Activated T-helper 17 cell treated with anti-CD3 and anti-CD28 coated beads, Interleukin-2, amount 50 U/mL, for 72 hours (primary cell): ENCODE measurements around the gene FEZF2. TPM values are rescaled to one million over a fixed set of nuclear protein-coding genes. Genes with fewer than 3 reads are reported as not detected.

Experiments
- ATAC-seq: fragments of 150-1000 bp; cut with Tn5 transposase; replicated peaks from 2 replicates; pipeline ENCODE4 v1.10.0; 2021; ENCODE audit warnings: mild to moderate bottlenecking, moderate library complexity
- H3K27ac Mint-ChIP-seq: one replicate; pipeline ENCODE4 v1.8.0; 2022; ENCODE audit warnings: mixed read lengths
- H3K27me3 Mint-ChIP-seq: one replicate; pipeline ENCODE4 v1.8.0; 2022; ENCODE audit warnings: mixed read lengths
- H3K36me3 Mint-ChIP-seq: one replicate; pipeline ENCODE4 v1.8.0; 2022; ENCODE audit warnings: low read depth, mild to moderate bottlenecking, mixed read lengths
- H3K4me1 Mint-ChIP-seq: one replicate; pipeline ENCODE4 v1.8.0; 2022; ENCODE audit warnings: mixed read lengths
- H3K4me3 Mint-ChIP-seq: one replicate; pipeline ENCODE4 v1.8.0; 2022; ENCODE audit warnings: mild to moderate bottlenecking, mixed read lengths
- H3K9me3 Mint-ChIP-seq: one replicate; pipeline ENCODE4 v1.8.0; 2022; ENCODE audit warnings: mixed read lengths
- total RNA-seq, 2 donors: library from RNA; stranded (reverse); gene quantifications; one replicate each; pipeline ENCODE4 v1.2.3, GENCODE V29; 2022

The FEZF2 gene
- total RNA-seq, 2 donors from 2014 or later = not detected

DNA sequence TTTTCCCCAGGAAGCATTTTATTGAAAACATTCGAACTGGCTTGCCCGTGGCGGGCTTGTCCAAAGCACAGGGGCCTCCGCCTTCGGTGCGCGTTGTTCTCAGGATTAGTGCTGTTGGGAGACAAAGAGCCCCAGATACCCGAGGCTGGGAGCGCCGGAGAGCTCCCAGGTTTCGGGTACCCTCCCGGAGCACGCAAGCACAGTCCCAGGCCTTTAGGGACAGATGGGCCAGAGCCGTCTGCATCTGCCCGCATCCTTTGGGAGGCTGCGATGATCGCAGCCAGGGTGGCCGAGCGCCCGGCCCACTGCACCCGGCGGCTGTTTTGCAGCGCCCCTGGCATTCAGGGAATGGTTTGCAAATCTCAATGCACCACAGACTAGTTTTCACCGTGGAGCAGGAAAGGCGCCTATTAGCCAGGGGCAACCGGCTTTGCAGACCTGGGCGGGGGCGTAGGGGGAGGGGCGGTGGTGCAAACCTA lies 5.0 kb upstream of the FEZF2 start:
- Mint-ChIP-seq H3K4me1 (no peaks in the 10 kb centered on the region), H3K4me3 (no peak overlapping the region), H3K9me3 (no peaks in the 10 kb centered on the region), H3K27ac (no peak overlapping the region), H3K36me3 (no peaks in the 10 kb centered on the region), H3K27me3 (peaks cover 70% of the 10 kb centered on the region)
- no peak for ATAC-seq

DNA sequence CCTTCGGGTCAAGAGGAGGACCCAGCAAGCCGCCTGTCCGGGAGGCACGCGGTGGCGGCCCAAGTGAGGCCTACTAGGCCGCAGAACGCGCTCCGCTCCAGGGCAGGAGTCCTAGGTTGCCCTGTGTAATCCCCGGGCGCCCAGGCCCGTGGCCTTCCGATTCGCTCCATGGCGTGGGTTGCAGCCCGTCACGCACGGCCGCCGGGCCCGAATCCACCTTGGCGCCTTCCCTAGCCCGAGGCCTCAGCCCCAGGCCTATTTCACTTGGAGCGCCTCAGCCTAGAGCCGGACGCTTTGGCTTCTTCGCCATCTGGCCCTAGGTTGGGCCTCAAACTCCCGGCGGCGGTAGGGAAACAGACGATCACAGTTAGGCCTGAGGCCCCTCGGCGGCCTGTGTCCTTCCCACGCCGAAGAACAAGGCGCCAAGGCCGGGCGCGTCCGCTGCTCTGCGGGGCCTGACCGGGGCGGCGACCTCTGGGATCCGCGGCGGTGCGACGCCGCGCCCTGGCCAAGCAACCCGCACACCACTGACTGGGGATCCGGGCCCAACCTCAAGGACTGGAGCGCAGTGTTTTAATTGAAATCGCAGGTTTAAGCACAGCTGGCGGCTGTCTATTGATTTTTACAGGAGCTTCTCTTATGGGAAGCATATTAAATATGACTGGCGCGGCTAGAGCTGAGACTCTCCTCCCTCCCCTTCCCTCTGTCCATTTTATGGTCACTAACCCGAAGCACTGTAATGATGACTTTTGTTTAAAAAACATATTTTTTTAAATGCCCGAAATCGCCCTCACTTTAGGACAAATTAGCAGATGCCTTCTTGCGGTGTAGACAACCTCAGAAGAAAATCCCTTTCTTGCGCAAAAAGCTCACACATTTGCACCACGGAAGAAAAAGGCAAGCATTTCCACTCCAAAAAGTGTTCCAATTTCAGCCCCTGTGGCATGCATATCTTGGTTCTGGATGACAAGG lies 3.8 kb upstream of the FEZF2 start:
- no peaks in the 10 kb centered on the region for H3K4me1 Mint-ChIP-seq
- peaks cover 70% of the 10 kb centered on the region for H3K27me3 Mint-ChIP-seq
- no peak overlapping the region for H3K4me3 Mint-ChIP-seq
- H3K36me3 Mint-ChIP-seq = no peaks in the 10 kb centered on the region
- H3K27ac Mint-ChIP-seq = no peak overlapping the region
- no peak for ATAC-seq
- H3K9me3 Mint-ChIP-seq = no peaks in the 10 kb centered on the region

DNA sequence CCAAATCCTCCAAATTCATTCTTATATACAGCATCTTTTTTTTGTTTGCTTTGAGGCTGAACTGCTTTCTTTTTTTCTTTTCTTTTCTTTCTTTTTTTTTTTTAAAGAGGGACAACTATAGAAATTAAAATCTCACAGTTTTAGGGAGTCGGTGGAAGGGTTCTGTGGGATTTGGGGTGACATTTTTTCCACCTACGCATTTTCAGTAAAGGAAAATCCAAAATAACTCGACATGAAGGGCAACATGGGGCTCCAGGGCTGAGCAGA lies 3.0 kb upstream of the FEZF2 start:
- Mint-ChIP-seq H3K27me3 (peaks cover 64% of the 10 kb centered on the region), H3K9me3 (no peaks in the 10 kb centered on the region), H3K36me3 (no peaks in the 10 kb centered on the region), H3K4me1 (no peaks in the 10 kb centered on the region), H3K4me3 (no peak overlapping the region), H3K27ac (no peak overlapping the region)
- no peak for ATAC-seq

DNA sequence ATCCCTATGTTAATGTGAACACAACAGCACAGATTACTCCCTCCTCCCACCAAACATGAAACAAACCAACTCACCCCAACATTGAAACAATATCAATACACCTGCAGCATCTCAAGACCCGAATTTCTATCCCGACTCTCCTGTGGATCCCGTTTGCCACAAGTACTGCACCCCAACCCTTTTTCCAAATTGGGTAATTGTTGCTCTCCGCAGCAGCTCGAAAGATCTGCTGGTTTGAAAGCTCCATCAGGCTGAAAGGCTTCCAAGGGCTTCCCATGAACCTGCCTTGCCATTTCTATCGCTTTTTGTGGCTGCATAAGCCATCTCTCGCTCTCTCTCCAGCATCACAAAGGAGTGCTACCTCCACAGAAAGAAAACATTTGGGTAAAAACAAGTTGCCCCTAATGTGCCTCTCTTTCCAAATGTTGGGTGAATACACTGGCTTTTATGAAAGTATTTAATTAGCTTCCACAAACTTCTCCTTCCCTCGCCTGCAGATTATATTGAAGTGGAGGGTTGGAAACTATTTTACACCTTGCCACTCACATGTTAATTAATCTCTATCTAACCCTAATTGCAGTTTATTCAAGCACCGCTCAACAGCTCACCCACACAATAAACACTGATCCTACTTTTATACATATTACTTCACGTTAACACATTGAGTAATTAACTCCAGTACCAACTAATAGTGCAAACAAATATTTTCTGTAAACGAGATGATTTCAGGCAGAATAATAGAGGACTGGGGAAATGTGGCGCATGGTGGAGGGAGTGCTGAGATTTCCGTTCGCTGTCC lies 2.5 kb upstream of the FEZF2 start:
- no peak for ATAC-seq
- Mint-ChIP-seq H3K9me3 (no peaks in the 10 kb centered on the region), H3K27ac (no peak overlapping the region), H3K4me3 (no peak overlapping the region), H3K36me3 (no peaks in the 10 kb centered on the region), H3K4me1 (no peaks in the 10 kb centered on the region), H3K27me3 (peaks cover 64% of the 10 kb centered on the region)

DNA sequence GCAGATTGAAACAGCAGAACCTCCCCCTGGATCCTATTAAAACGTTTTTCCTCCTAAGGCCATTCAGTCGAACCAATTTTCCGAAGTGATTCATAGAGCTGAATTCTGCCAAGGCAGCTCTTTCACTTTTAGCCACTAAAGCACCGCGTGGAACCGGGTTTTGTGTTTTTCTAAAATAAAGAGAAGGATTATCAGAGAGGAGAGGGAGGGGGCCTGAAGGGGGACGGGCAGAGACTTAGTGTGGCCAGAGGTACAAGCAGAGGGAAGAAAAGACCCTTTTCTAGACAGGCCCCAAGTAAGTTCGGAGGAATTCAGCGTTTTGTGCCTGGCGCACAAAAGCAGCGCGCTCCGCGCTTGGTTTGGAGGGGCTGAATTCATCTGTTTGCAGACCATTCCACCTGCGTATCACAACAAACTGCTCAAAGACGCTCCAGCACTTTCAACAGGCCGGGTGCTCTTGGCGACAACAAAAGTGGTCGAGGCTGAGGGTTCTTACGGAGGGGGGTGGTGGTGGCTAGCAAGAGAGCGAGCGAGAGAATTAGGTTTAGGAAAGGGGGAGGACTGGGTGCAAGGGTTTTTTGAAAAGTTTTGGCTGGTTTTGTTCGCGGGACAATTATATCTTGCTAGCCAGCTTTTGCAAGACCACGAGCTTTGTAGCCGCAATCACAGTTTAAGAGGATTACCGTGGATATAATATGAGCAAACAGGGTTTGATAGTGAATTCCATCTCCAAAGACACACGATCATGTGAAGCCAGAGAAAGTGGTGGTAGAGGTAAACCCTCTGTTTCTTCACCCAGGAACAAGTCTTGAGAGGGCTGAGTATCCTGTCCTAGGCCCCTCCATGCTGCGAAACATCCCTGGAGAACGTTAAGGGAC lies 1.2 kb upstream of the FEZF2 start:
- H3K4me3 Mint-ChIP-seq = no peak overlapping the region
- no peak overlapping the region for H3K27ac Mint-ChIP-seq
- H3K4me1 Mint-ChIP-seq = no peaks in the 10 kb centered on the region
- no peaks in the 10 kb centered on the region for H3K9me3 Mint-ChIP-seq
- H3K36me3 Mint-ChIP-seq = no peaks in the 10 kb centered on the region
- ATAC-seq = no peak
- H3K27me3 Mint-ChIP-seq = peaks cover 64% of the 10 kb centered on the region

DNA sequence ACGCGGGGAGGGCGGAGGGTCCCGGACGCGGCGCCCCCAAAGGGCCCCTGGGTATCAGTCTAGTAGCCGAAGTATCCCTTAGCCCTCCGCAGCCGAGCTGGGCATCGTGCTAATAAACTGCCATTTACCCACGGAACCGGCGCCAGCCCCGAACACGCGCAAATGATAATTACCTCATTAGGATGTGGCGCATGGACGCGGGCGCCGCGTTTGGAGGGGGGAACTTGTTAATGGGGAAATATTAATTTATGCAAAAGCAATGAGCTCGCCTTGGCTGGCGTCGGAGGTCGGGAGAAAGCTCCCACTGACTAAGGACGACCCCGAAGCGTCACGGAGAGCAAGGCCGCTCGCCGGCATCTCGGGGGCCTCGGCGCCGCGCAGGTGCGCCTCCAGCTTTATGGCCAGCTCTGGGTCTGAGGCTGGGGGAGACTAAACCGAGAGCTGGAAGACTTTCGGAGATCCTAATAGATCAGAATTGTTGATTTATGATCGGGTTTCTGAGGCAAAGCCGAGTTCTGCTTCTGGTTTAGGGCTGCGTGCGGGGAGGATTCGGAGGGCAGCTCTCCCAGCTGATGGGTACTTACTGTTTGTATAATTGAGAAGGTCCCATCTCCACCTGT lies 474 bp upstream of the FEZF2 start:
- Mint-ChIP-seq H3K9me3 (no peaks in the 10 kb centered on the region), H3K27ac (no peak overlapping the region), H3K36me3 (no peaks in the 10 kb centered on the region)

DNA sequence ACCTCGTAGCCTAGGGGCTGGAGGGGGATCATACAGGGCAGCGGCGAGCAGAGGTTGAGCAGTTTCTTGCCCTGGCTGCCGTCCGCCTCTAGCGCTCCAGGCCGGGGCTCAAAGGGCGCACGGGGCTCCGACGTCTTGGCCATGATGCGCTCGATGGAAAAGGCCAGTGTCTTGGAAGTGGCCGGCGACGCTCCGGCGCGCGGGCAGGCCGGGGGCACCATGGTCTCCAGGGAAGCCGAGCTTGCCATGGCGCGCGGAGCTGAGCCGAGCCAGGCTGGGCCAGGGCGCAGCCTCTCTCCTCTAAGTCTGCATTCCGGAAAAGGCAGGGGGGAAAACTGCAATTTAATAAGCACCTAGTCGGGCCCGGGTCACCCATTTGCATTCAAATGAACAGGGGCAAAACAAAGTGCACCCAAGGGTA lies 719 bp downstream of the FEZF2 start:
- Mint-ChIP-seq H3K4me1 (no peaks in the 10 kb centered on the region), H3K36me3 (no peaks in the 10 kb centered on the region), H3K27me3 (peaks cover 65% of the 10 kb centered on the region), H3K4me3 (no peak overlapping the region), H3K27ac (no peak overlapping the region), H3K9me3 (no peaks in the 10 kb centered on the region)
- no peak for ATAC-seq

More for the DNA sequence above, 474 bp upstream of the FEZF2 start:
- no peaks in the 10 kb centered on the region for H3K4me1 Mint-ChIP-seq
- no peak for ATAC-seq
- H3K4me3 Mint-ChIP-seq = no peak overlapping the region
- peaks cover 61% of the 10 kb centered on the region for H3K27me3 Mint-ChIP-seq

DNA sequence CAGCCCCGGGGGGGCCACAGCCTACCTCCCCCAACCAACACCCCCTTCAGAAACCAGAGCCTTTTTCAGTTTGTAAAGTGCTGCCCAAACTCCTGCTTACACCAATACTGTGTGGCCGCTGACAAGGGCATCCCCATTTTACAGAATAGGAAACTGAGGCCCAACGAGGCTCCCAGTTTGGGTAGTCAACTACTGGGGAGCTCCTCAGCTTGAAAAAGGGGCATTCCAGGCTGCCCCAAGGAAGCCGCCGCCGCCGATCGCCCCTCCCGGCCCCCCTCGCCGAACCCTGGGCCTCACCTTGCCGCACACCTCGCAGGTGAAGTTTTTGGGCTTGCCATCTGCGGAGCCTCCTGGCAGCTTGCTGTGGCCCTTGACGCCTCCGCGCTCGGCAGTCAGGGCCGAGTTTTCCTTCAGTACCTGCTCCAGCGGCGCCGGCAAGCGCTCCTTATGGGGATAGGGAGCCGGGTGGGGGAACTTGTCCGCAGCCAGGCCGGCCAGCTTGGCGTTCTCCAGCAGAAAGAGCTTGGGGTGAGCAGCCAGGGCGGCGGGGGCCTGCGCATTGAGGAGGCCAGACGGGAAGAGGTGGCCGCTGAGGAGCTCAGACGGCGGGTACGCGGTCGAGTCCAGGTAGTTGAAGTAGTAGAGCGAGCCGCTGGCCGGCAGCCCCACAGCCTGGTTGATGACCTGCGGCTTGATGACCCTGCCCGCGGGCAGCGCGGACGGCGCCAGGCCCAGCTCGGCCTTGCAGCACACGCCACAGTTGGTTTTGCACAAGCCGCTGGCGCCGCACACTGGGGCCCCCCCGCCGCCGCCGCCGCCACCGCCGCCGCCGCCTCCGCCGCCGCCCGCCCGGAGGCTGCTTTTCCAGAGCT lies 1.4 kb downstream of the FEZF2 start:
- Mint-ChIP-seq H3K4me1 (no peaks in the 10 kb centered on the region), H3K4me3 (no peak overlapping the region), H3K27ac (no peak overlapping the region), H3K9me3 (no peaks in the 10 kb centered on the region), H3K36me3 (no peaks in the 10 kb centered on the region), H3K27me3 (peaks cover 69% of the 10 kb centered on the region)
- ATAC-seq = no peak

DNA sequence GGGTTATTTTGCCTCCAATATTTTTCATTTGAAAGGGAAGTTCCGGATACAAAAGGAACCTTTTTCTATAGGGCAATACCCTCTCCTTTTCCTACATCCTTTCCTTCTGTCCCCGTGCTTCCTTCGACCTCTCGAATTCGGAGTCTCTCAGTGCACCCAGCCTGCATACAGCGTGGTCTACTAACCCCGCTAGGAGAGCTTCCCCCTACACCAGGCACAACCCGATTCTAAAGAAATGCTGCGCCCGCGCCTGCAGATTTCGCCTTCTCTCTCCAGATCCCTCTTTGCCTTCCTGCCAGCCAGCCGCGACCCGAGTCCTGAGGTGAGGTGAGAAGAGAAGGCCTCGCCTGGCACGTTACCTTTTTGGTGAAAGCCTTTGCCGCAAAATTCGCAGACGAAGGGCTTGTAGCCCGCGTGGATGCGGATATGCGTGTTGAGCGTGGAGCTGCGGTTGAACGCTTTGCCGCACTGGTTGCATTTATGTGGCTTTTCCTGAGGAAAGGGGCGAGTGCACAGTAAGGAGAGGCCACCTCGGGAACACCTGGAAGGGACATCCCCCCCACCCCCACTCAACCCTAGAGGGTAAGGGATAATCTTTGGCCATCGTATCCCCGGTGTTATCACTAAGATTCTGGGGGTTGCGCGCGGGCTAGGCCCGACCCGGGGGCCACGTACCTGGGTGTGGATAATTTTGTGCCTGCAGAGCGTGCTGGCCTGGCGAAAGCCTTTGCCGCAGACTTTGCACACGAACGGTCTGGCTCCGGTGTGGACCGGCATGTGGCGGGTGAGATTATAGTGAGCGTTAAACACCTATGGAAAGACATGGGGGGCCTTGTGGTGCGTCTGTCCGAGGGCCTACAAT lies 2.3 kb downstream of the FEZF2 start:
- H3K36me3 Mint-ChIP-seq = no peaks in the 10 kb centered on the region
- ATAC-seq = no peak
- H3K9me3 Mint-ChIP-seq = no peaks in the 10 kb centered on the region
- H3K4me3 Mint-ChIP-seq = no peak overlapping the region
- H3K4me1 Mint-ChIP-seq = no peaks in the 10 kb centered on the region
- no peak overlapping the region for H3K27ac Mint-ChIP-seq
- H3K27me3 Mint-ChIP-seq = peaks cover 70% of the 10 kb centered on the region

DNA sequence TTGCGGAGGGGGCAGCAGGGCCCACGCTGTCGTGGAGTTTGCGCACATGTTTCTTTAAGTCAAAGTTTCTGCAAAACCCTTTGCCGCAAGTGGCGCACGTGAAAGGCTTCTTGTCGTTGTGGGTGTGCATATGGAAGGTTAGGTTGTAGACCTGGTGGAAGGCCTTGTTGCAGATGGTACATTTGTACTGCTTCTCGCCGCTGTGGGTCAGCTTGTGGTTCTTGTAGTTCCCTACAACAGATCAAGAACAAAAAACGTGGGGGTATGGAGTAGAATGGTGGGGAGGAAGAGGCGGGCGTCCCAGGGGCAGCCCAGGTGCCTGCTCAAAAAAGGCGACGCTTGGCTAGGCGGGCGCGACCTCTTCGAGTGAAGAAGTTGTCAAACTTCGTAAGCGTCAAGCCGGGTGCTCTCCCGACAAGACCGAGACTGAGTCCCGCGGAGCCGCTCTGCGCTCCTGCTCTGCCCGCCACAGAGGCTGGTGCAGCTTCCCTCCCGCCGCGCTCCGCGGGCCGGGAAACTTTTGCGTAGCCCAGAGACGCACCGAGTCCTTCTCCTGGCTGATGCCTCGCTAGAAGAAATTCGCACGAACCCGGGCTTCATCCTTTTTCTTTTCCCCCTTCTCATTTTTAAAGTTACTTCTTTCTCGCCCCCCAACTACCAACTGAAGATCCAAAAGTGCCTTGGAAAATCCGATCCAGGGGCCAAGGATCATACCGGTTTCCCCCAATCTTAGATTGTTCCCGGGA lies 3.1 kb downstream of the FEZF2 start:
- Mint-ChIP-seq H3K27ac (no peak overlapping the region), H3K9me3 (no peaks in the 10 kb centered on the region), H3K27me3 (peaks cover 70% of the 10 kb centered on the region), H3K4me3 (no peak overlapping the region), H3K4me1 (no peaks in the 10 kb centered on the region), H3K36me3 (no peaks in the 10 kb centered on the region)
- ATAC-seq = no peak

DNA sequence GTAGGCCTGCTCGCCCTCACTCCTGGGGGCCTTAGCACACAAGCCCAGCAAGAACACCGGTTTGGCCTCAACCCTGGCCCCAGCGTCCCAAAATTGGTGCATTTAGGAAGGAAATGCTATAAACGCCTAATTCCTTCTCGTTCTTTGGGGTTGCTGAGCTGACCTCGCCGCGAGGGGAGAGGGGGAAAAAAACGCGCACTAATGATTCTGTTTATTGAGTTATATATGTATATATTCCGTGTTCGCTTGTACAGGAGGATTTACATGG lies 3.9 kb downstream of the FEZF2 start:
- Mint-ChIP-seq H3K4me1 (no peaks in the 10 kb centered on the region), H3K27ac (no peak overlapping the region), H3K9me3 (no peaks in the 10 kb centered on the region), H3K36me3 (no peaks in the 10 kb centered on the region), H3K4me3 (no peak overlapping the region), H3K27me3 (peaks cover 65% of the 10 kb centered on the region)
- ATAC-seq = no peak

DNA sequence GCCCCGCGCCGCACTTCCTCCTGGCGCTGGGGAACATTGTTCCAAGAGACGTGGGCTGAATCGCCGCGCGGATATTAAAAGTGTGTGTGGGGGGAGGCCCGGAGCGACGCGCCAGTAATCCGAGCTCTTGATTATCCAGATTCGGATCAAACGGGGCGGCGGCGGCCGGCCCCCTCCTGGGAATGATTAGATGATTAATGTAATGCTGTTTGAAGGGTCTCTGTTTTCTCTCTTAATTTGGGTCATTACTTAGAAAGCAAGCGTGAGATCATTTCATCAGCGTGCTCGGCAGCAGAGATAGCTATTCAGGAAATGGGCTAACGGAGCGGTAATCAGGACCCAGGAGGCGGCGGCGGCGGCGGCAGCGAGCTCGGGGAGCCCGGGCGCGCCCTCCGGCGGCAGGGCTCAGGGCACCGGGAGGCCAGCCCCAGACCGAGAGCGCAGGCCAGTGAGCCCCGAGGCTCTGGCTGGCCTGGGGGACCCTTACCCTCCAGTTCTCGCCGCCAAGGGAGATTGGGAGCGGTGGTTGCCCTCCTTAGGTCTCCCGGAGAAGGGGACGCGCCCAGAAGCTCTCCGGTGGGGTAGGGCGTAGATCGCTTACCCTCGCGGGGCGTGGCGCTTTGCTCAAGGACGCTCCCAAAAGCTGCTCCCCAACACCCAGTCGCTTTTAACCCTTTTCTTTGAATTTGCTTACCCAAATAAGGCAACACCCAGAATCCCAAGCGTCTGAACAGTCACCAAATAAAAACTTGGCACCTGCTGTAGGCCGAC lies 4.5 kb downstream of the FEZF2 start:
- Mint-ChIP-seq H3K4me3 (no peak overlapping the region), H3K27me3 (peaks cover 59% of the 10 kb centered on the region), H3K4me1 (no peaks in the 10 kb centered on the region), H3K36me3 (no peaks in the 10 kb centered on the region), H3K27ac (no peak overlapping the region), H3K9me3 (no peaks in the 10 kb centered on the region)
- no peak for ATAC-seq
